K562 (cell line): ENCODE data around the gene ZNF22. TPM values are rescaled to one million over a fixed set of nuclear protein-coding genes. Genes with fewer than 3 reads are reported as not detected.

Experiments
- ATAC-seq: fragments of 200-7000 bp; cut with Tn5 transposase; 3 replicates; pipeline ENCODE4 v1.9.1; 2020; ENCODE audit warnings: moderate library complexity
- BruUV-seq: library from RNA; stranded (reverse); fragments of 400-500 nt; replicated peaks from 2 replicates; lab custom pipeline; 2021; lab: Mats Ljungman, UMichigan
- CTCF ChIA-PET: fragments of 300-600 bp; formaldehyde crosslinking; extraction: SDS; loops from one replicate; lab custom pipeline; 2021; ENCODE audit warnings: low intra/inter-chr PET ratio; lab: Yijun Ruan, JAX
- POLR2A ChIA-PET: fragments of 300-600, 350-650 bp; sonication (Branson Sonifier 250); formaldehyde crosslinking; extraction: SDS; loops from one replicate; lab custom pipeline; 2021; ENCODE audit warnings: antibody characterized with exemption, inconsistent platforms; lab: Yijun Ruan, JAX
- DNase-seq, 4 experiments: peaks; one replicate each; pipeline versions ENCODE4 v3.0.0 to v3.0.0-alpha.2; 2011 to 2018; ENCODE audit warnings: low spot score in 3 of 4, mixed read lengths in 3 of 4; ENCODE audit errors: extremely low read depth in 1 of 4
- FAIRE-seq: peaks from 2 replicates; lab custom pipeline; 2011; peaks lifted over from hg19 to GRCh38; lab: Jason Lieb, UNC
- H2AFZ ChIP-seq: 2 replicates; pipeline ENCODE4 v1.6.0; 2011; ENCODE audit warnings: low read depth, low read length, control low read depth, inconsistent platforms
- H3K27ac ChIP-seq: fragments of 200-600 bp; 3 replicates; pipeline ENCODE4 v1.8.0; 2011; ENCODE audit warnings: low read depth, mild to moderate bottlenecking, control low read depth, inconsistent platforms, low read length, moderate library complexity, mixed read lengths; ENCODE audit errors: extremely low read depth
- H3K27me3 ChIP-seq, 2 experiments: fragments of 300-600 bp in 1 of 2; 2 replicates in 1 of 2; 3 replicates in 1 of 2; pipeline versions ENCODE4 v1.6.0 to v1.8.0; 2011; ENCODE audit warnings: inconsistent platforms in 2 of 2, low read length in 2 of 2, mild to moderate bottlenecking in 1 of 2, mixed read lengths in 1 of 2, moderate library complexity in 1 of 2; ENCODE audit not compliant: control insufficient read depth in 2 of 2, insufficient read depth in 2 of 2
- H3K36me3 ChIP-seq: fragments of 300-600 bp; 3 replicates; pipeline ENCODE4 v1.8.0; 2011; ENCODE audit warnings: mild to moderate bottlenecking, low read length, inconsistent platforms; ENCODE audit not compliant: control insufficient read depth, insufficient read depth
- H3K4me1 ChIP-seq, 2 experiments: fragments of 200-600 bp in 1 of 2; replicated peaks in 1 of 2; 2 replicates in 1 of 2; 3 replicates in 1 of 2; pipeline versions ENCODE4 v1.5.1 to v1.8.0; 2011; ENCODE audit warnings: inconsistent platforms in 2 of 2, low read length in 2 of 2, mild to moderate bottlenecking in 1 of 2, mixed read lengths in 1 of 2, moderate library complexity in 1 of 2; ENCODE audit not compliant: control insufficient read depth in 2 of 2, insufficient read depth in 2 of 2
- H3K4me2 ChIP-seq: 2 replicates; pipeline ENCODE4 v1.6.1; 2011; ENCODE audit warnings: low read length, control low read depth, inconsistent platforms, mixed read lengths; ENCODE audit not compliant: insufficient read depth
- H3K4me3 ChIP-seq: fragments of 200-600 bp; sonication (generic), shearing (Covaris generic); 2 replicates; pipeline ENCODE4 v1.5.1; 2016; ENCODE audit warnings: control low read depth, inconsistent platforms
- H3K79me2 ChIP-seq: fragments of 200-600 bp; 3 replicates; pipeline ENCODE4 v1.8.0; 2011; ENCODE audit warnings: low read length, inconsistent platforms; ENCODE audit not compliant: control insufficient read depth, insufficient read depth
- H3K9ac ChIP-seq, 2 experiments: 2 replicates each; pipeline versions ENCODE4 v1.6.0 to v1.6.1; 2011; ENCODE audit warnings: low read depth in 2 of 2, low read length in 2 of 2, control low read depth in 1 of 2, inconsistent platforms in 1 of 2, mild to moderate bottlenecking in 1 of 2, mixed read lengths in 1 of 2; ENCODE audit not compliant: insufficient read depth in 1 of 2
- H3K9me1 ChIP-seq: one replicate; pipeline ENCODE4 v1.6.0; 2011; ENCODE audit warnings: inconsistent platforms, mild to moderate bottlenecking, low read length, moderate library complexity; ENCODE audit not compliant: control insufficient read depth, insufficient read depth
- H3K9me3 ChIP-seq: replicated peaks from 2 replicates; pipeline ENCODE4 v1.5.1; 2011; ENCODE audit warnings: low read depth, low read length, inconsistent platforms; ENCODE audit not compliant: control insufficient read depth, insufficient read depth
- H4K20me1 ChIP-seq: replicated peaks from 2 replicates; pipeline ENCODE4 v1.6.1; 2011; ENCODE audit warnings: low read length, inconsistent platforms, mixed read lengths; ENCODE audit not compliant: control insufficient read depth, insufficient read depth
- EGR1 ChIP-seq: fragments of 450-650 bp; conservative IDR thresholded peaks from 2 replicates; pipeline ENCODE4 v1.6.1; 2017; ENCODE audit warnings: mild to moderate bottlenecking
- NR2C1 ChIP-seq, 2 experiments: fragments of 450-650 bp; IDR thresholded peaks; 2 replicates each; pipeline ENCODE4 v1.6.1; 2017; ENCODE audit warnings: mild to moderate bottlenecking in 2 of 2, antibody characterized with exemption in 1 of 2, inconsistent platforms in 1 of 2, missing compliant biosample characterization in 1 of 2, missing genetic modification characterization in 1 of 2
- RBFOX2 ChIP-seq: fragments of 200-400 bp; formaldehyde crosslinking; IDR thresholded peaks from 2 replicates; pipeline ENCODE4 v1.6.1; 2017; ENCODE audit warnings: low read depth, mild to moderate bottlenecking, low read length, moderate library complexity
- STAG1 ChIP-seq: sonication (generic); formaldehyde crosslinking; IDR thresholded peaks from 2 replicates; pipeline ENCODE4 v1.5.0; 2020; ENCODE audit warnings: missing genetic modification reagents, borderline replicate concordance
- ZNF23 ChIP-seq: fragments of 250-450 bp; sonication (Bioruptor Pico); IDR thresholded peaks from 2 replicates; pipeline ENCODE4 v1.4.0; 2020; ENCODE audit warnings: mild to moderate bottlenecking
- WGBS: fragments of 100-300 bp; shearing (Covaris generic); methylation state at CpG from one replicate; pipeline ENCODE4 v1.1.6; 2016; ENCODE audit warnings: low coverage, mixed read lengths; ENCODE audit not compliant: insufficient coverage; ENCODE audit errors: missing lambda C conversion rate; 5-methylcytosine and 5-hydroxymethylcytosine counted together
- in situ Hi-C: fragments of 300-500 bp; cut with MboI; formaldehyde crosslinking; loops from 4 replicates; pipeline ENCODE4 v1.15.0; 2018; ENCODE audit warnings: inconsistent platforms, mixed read lengths
- intact Hi-C: fragments of 100-400 bp; cut with micrococcal nuclease; formaldehyde crosslinking; loops from 2 replicates; pipeline ENCODE4 v1.14.2; 2022
- polyA plus RNA-seq, 8 experiments: library from polyadenylated mRNA; depleted of rRNA in 4 of 8; stranded (reverse) in 5 of 8; unstranded in 3 of 8; fragments of >200 nt; fragmentation: Nextera tagmentation in 2 of 8; fragmentation: Illumina TruSeq in 1 of 8; extraction: Ambion mirVana in 2 of 8; extraction: Trizol in 1 of 8; gene quantifications; 2 replicates each; pipeline versions ENCODE4 v1.2.1 to v1.2.3, GENCODE V29; 2011 to 2014; ENCODE audit warnings: inconsistent platforms in 1 of 8, missing spikeins in 1 of 8
- total RNA-seq, 7 experiments: library from RNA; depleted of rRNA in 6 of 7; stranded (reverse); fragments of >200 nt in 6 of 7; fragmentation: Illumina TruSeq in 2 of 7; extraction: Trizol in 2 of 7; gene quantifications; 2 replicates each; pipeline versions ENCODE4 v1.2.1 to v1.2.3, GENCODE V29; 2011 to 2021; ENCODE audit warnings: low replicate concordance in 1 of 7

Gene ZNF22
- total and polyA plus RNA-seq, 9 of the 15 experiments (the other 6 are each of a cell fraction or from before 2014, with no cell fraction given) = 36.2 to 98.7 (median 51.2) TPM

- intact Hi-C loops = loop anchor here (5.0 kb wide), 1 partner anchor 100 kb away; no protein-coding TSS in a partner anchor
- no TSS peak for BruUV-seq
- CTCF ChIA-PET = no interaction called here
- H3K27ac ChIP-seq = no peak overlapping the region
- H3K4me2 ChIP-seq = no peak overlapping the region
- H3K36me3 ChIP-seq = no peaks in the 10 kb centered on the region
- in situ Hi-C loops = no loop called here
- H3K79me2 ChIP-seq = no peaks in the 10 kb centered on the region
- FAIRE-seq = no peak
- peak overlapping the region in 1 of 2 experiments; percentile 65; a peak in 2 of 4 replicates for H3K9ac ChIP-seq
- ATAC-seq = no peak
- TF ChIP-seq STAG1 (CRISPR knock-in tag) = 0 out of 2 replicates have a peak, but pooled peaks have one; percentile 10
- peak; percentile 37; the same call in 1 of the 2 replicates for TF ChIP-seq RBFOX2
- TF ChIP-seq NR2C1 (IDR thresholded peaks at IDR 0.05) = peak; percentile 44; the same call in 1 of the 2 replicates
- no peak; the same call in 1 of the 2 replicates for TF ChIP-seq NR2C1 (tag; IDR thresholded peaks at IDR 0.05)
- TF ChIP-seq ZNF23 (CRISPR knock-in tag) = no peak
- 0 out of 2 replicates have a peak, but pooled peaks have one; percentile 19 for TF ChIP-seq EGR1
- H3K27me3 ChIP-seq = peaks cover 0 to 6% of the 10 kb centered on the region in 2 experiments; a peak in 1 of 5 replicates
- no peak overlapping the region for H3K4me3 ChIP-seq
- POLR2A ChIA-PET = interaction anchor here (0.6 to 1.6 kb wide), 3 partner anchors 9 to 29 kb away, joined by 3 to 8 read pairs (median 4); no protein-coding TSS in a partner anchor
- no peaks in the 10 kb centered on the region for H4K20me1 ChIP-seq
- no peak overlapping the region for H2AFZ ChIP-seq
- H3K4me1 ChIP-seq = peaks cover 44 to 64% of the 10 kb centered on the region in 2 experiments
- H3K9me1 ChIP-seq = no peaks in the 10 kb centered on the region
- no peak for DNase-seq
- H3K9me3 ChIP-seq = no peaks in the 10 kb centered on the region
- WGBS = 59% methylated on average over 25 of the region's 25 CpGs
Measured at GRCh38 chr10:44977287-44978212, 23.2 kb upstream of the ZNF22 start.
